Prostate gland (tissue), 2 donors: ENCODE data around the gene MIPOL1. TPM values are rescaled to one million over a fixed set of nuclear protein-coding genes. Genes with fewer than 3 reads are reported as not detected.

Source experiments
- DNase-seq: peaks from one replicate; pipeline ENCODE4 v3.0.0-alpha.2; 2019; ENCODE audit warnings: low spot score
- H3K27ac ChIP-seq, 2 donors: fragments of 200-600 bp; sonication (generic); 2 replicates each; pipeline ENCODE4 v1.5.1; 2017 to 2019
- H3K27me3 ChIP-seq: fragments of 200-600 bp; sonication (generic); replicated peaks from 2 replicates; pipeline ENCODE4 v1.5.1; 2019; ENCODE audit not compliant: insufficient read depth
- H3K36me3 ChIP-seq, 2 donors: fragments of 200-600 bp; sonication (generic); 1 replicate in 1 of 2; 2 replicates in 1 of 2; pipeline versions ENCODE4 v1.5.1 to v1.8.1; 2017 to 2019
- H3K4me1 ChIP-seq: fragments of 200-600 bp; sonication (generic); replicated peaks from 2 replicates; pipeline ENCODE4 v1.5.1; 2019
- H3K4me3 ChIP-seq, 2 donors: fragments of 200-600 bp; sonication (generic); 2 replicates each; pipeline ENCODE4 v1.5.1; 2017 to 2019
- H3K9me3 ChIP-seq: fragments of 200-600 bp; sonication (generic); 2 replicates; pipeline ENCODE4 v1.5.1; 2017
- CTCF ChIP-seq, 4 experiments: fragments of 200-600 bp in 2 of 4; fragments of 450-650 bp in 2 of 4; sonication (generic) in 2 of 4; IDR thresholded peaks; 1 replicate in 3 of 4; 2 replicates in 1 of 4; pipeline ENCODE4 v1.5.1; 2016 to 2019; ENCODE audit warnings: antibody characterized with exemption in 4 of 4, mild to moderate bottlenecking in 2 of 4, moderate library complexity in 2 of 4
- POLR2A ChIP-seq: fragments of 450-650 bp; IDR thresholded peaks from one replicate; pipeline ENCODE4 v1.6.1; 2016; ENCODE audit warnings: antibody characterized with exemption, mild to moderate bottlenecking
- POLR2AphosphoS5 ChIP-seq: sonication (generic); formaldehyde crosslinking; IDR thresholded peaks from one replicate; pipeline ENCODE4 v1.6.1; 2017; ENCODE audit warnings: antibody characterized with exemption
- WGBS: methylation state at CpG from one replicate; pipeline ENCODE4 v1.1.5; 2018; 5-methylcytosine and 5-hydroxymethylcytosine counted together
- intact Hi-C: fragments of 100-400 bp; cut with DNase I; formaldehyde crosslinking; loops from one replicate; pipeline ENCODE4 v1.14.2; 2022
- total RNA-seq, 2 donors: library from RNA; depleted of rRNA; stranded (reverse); fragments of >200 nt; gene quantifications; one replicate each; pipeline ENCODE4 v1.1.0, GENCODE V29; 2016

The MIPOL1 gene
- total RNA-seq, 2 donors from 2014 or later = 14.4 to 31.4 TPM

DNA sequence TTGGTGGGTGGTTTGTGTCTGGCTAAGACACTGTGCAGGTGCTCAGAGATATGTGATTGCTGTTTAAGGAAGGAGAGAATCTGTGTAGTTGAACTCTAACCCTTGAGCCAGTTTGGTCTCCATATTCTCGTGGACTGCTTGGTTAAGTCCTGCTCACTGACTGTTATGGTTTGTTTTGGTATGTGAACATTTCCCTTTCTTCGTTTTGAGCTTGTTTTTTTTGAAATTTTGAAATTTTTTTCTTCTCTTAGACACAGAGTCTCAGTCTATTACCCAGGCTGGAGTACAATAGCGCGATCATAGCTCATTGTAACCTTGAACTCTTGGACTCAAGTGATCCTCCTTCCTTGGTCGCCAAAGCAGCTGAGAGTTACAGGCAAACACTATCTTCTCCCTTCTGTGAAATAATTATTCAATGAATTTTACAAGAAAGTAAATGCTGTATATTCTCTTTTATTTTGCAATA is 40.0 kb downstream of the MIPOL1 start:
- H3K27ac ChIP-seq = no peak overlapping the region
- intact Hi-C loops = no loop called here

GRCh38 chr14:37241198-37241597 is 43.5 kb downstream of the MIPOL1 start:
- no peaks in the 10 kb centered on the region for H3K27me3 ChIP-seq
- WGBS = 88% methylated on average over 4 of the region's 4 CpGs
- H3K27ac ChIP-seq = no peak overlapping the region
- H3K36me3 ChIP-seq = no peaks in the 10 kb centered on the region
- no peak overlapping the region for H3K4me3 ChIP-seq
- intact Hi-C loops = no loop called here
- no peaks in the 10 kb centered on the region for H3K4me1 ChIP-seq
- TF ChIP-seq POLR2AphosphoS5 (no peak), POLR2A (no peak)
- no peak for DNase-seq
- no peaks in the 10 kb centered on the region for H3K9me3 ChIP-seq

More for the DNA sequence above, 40.0 kb downstream of the MIPOL1 start:
- TF ChIP-seq CTCF (IDR thresholded peaks at IDR 0.05) (no peak), POLR2A (no peak)
- DNase-seq = no peak
- Histone ChIP-seq H3K36me3 (no peaks in the 10 kb centered on the region), H3K4me1 (no peaks in the 10 kb centered on the region), H3K27me3 (no peaks in the 10 kb centered on the region), H3K4me3 (no peak overlapping the region), H3K9me3 (no peaks in the 10 kb centered on the region)
- 82% methylated on average over 5 of the region's 5 CpGs for WGBS

GRCh38 chr14:37246427-37246829 is 48.7 kb downstream of the MIPOL1 start:
- Histone ChIP-seq H3K27me3 (no peaks in the 10 kb centered on the region), H3K36me3 (no peaks in the 10 kb centered on the region), H3K9me3 (no peaks in the 10 kb centered on the region), H3K4me3 (no peak overlapping the region), H3K27ac (peak overlapping the region; percentile 84 to 85), H3K4me1 (no peaks in the 10 kb centered on the region)
- intact Hi-C loops = loop anchor here (5.0 kb wide), 1 partner anchor 626 kb away; no protein-coding TSS in a partner anchor
- DNase-seq = peak; percentile 24
- TF ChIP-seq POLR2AphosphoS5 (peak; percentile 66), CTCF (IDR thresholded peaks at IDR 0.05) (peak; percentile 71 to 95 (median 85)), POLR2A (no peak)

- no peaks in the 10 kb centered on the region for H3K36me3 ChIP-seq
- intact Hi-C loops = loop anchor here (5.0 kb wide), 1 partner anchor 624 kb away; no protein-coding TSS in a partner anchor
- DNase-seq = peak; percentile 28
- no peak overlapping the region for H3K4me3 ChIP-seq
- 51% methylated on average over 3 of the region's 3 CpGs for WGBS
- no peaks in the 10 kb centered on the region for H3K9me3 ChIP-seq
- H3K4me1 ChIP-seq = no peaks in the 10 kb centered on the region
- TF ChIP-seq CTCF (IDR thresholded peaks at IDR 0.05) = no peak
- peak; percentile 49 for TF ChIP-seq POLR2AphosphoS5
- no peak for TF ChIP-seq POLR2A
- H3K27me3 ChIP-seq = no peaks in the 10 kb centered on the region
- peak overlapping the region; percentile 84 to 85 for H3K27ac ChIP-seq
Observed at GRCh38 chr14:37247791-37248461, 50.2 kb downstream of the MIPOL1 start.

DNA sequence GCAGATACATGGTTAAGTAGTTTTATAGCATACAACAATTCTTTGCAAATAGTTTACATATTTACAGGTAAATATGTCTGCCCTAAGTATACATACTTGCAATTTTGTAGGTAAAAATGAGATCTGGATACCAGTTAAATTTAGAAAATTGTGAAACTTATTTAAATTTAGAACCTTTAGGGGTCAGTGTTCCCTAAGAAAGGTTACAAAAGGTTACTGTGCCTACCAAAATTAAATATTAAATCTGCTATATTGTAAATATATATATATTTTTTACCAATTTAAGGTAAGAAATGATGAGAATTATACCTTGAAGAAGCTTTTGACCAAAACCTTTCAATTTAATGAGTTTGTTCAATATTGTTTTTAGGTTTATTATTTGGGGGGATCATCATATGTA is 54.0 kb downstream of the MIPOL1 start:
- TF ChIP-seq CTCF (IDR thresholded peaks at IDR 0.05) (peak in 3 of 4 experiments; percentile 17 to 47 (median 21)), POLR2AphosphoS5 (no peak)
- intact Hi-C loops = no loop called here

More for the DNA sequence above, 54.0 kb downstream of the MIPOL1 start:
- H3K4me3 ChIP-seq = no peak overlapping the region
- H3K36me3 ChIP-seq = no peaks in the 10 kb centered on the region
- no peak for DNase-seq
- no peaks in the 10 kb centered on the region for H3K9me3 ChIP-seq
- no peaks in the 10 kb centered on the region for H3K4me1 ChIP-seq
- peak overlapping the region; percentile 36 to 84 for H3K27ac ChIP-seq
- H3K27me3 ChIP-seq = no peaks in the 10 kb centered on the region
